HepG2 (cell line): Measurements from ENCODE around the gene CHKB. TPM values are rescaled to one million over a fixed set of nuclear protein-coding genes. Genes with fewer than 3 reads are reported as not detected.
"Not testable (repeated sequence)": the region's sequence is repeated elsewhere in the genome, so short reads cannot be mapped to it uniquely, and the experiment has no call there.

Source experiments
- ADNP ChIP-seq: sonication (generic); formaldehyde crosslinking; IDR thresholded peaks from 2 replicates; pipeline ENCODE4 v1.4.0; 2020; ENCODE audit warnings: missing genetic modification reagents
- ATF3 ChIP-seq: sonication (generic); formaldehyde crosslinking; IDR thresholded peaks from 2 replicates; pipeline ENCODE4 v1.4.0; 2020; ENCODE audit warnings: missing genetic modification reagents
- ATF4 ChIP-seq, 2 experiments: fragments of 450-650 bp in 1 of 2; sonication (generic) in 1 of 2; formaldehyde crosslinking; IDR thresholded peaks; 2 replicates each; pipeline versions ENCODE4 v1.5.0 to v1.8.0; 2020 to 2022; ENCODE audit warnings: mild to moderate bottlenecking in 1 of 2, missing genetic modification reagents in 1 of 2
- CEBPG ChIP-seq: IDR thresholded peaks from 2 replicates; pipeline ENCODE4 v1.6.1; 2016
- FOXA1 ChIP-seq, 2 experiments: fragments of 450-650 bp in 1 of 2; sonication (generic) in 1 of 2; formaldehyde crosslinking in 1 of 2; IDR thresholded peaks; 2 replicates each; pipeline versions ENCODE4 v1.4.0 to v1.6.1; 2016 to 2020; ENCODE audit warnings: missing genetic modification reagents in 1 of 2
- FOXA3 ChIP-seq: IDR thresholded peaks from 2 replicates; pipeline ENCODE4 v1.6.1; 2016; ENCODE audit warnings: missing genetic modification reagents, missing compliant biosample characterization
- FOXP4 ChIP-seq: sonication (generic); formaldehyde crosslinking; IDR thresholded peaks from 2 replicates; pipeline ENCODE4 v1.4.0; 2020; ENCODE audit warnings: missing genetic modification reagents
- KAT8 ChIP-seq: IDR thresholded peaks from 2 replicates; pipeline ENCODE4 v1.6.1; 2016; ENCODE audit warnings: missing genetic modification reagents, missing compliant biosample characterization
- RARA ChIP-seq: IDR thresholded peaks from 2 replicates; pipeline ENCODE4 v1.6.1; 2016; ENCODE audit warnings: missing genetic modification reagents, missing compliant biosample characterization
- RXRB ChIP-seq: IDR thresholded peaks from 2 replicates; pipeline ENCODE4 v1.6.1; 2016; ENCODE audit warnings: borderline replicate concordance, missing genetic modification reagents, missing compliant biosample characterization
- SAP130 ChIP-seq: IDR thresholded peaks from 2 replicates; pipeline ENCODE4 v1.6.1; 2016; ENCODE audit warnings: low read depth
- TEAD3 ChIP-seq: optimal IDR thresholded peaks from 2 replicates; pipeline ENCODE3; 2016; ENCODE audit warnings: borderline replicate concordance
- ZMYM2 ChIP-seq: sonication (generic); formaldehyde crosslinking; IDR thresholded peaks from 2 replicates; pipeline ENCODE4 v1.8.0; 2022; ENCODE audit warnings: mild to moderate bottlenecking, missing genetic modification reagents
- ZMYM3 ChIP-seq: sonication (generic); formaldehyde crosslinking; IDR thresholded peaks from 2 replicates; pipeline ENCODE4 v1.5.1; 2020; ENCODE audit warnings: mild to moderate bottlenecking, missing genetic modification reagents
- polyA plus RNA-seq, 8 experiments: library from polyadenylated mRNA; depleted of rRNA in 3 of 8; stranded (reverse) in 7 of 8; unstranded in 1 of 8; fragments of >200 nt; fragmentation: Illumina TruSeq in 4 of 8; extraction: Trizol in 4 of 8; gene quantifications; 2 replicates each; pipeline versions ENCODE4 v1.2.1 to v1.2.3, GENCODE V29; 2011 to 2016; ENCODE audit warnings: low read depth in 4 of 8, missing spikeins in 1 of 8, mixed read lengths in 1 of 8; ENCODE audit not compliant: insufficient read depth in 1 of 8
- total RNA-seq, 5 experiments: library from RNA; depleted of rRNA; stranded (reverse); fragments of >200 nt; fragmentation: Illumina TruSeq; extraction: Trizol; gene quantifications; 2 replicates each; pipeline ENCODE4 v1.2.3, GENCODE V29; 2016; ENCODE audit warnings: low read depth in 1 of 5
- TF ChIP-seq, protein P1 (sequence below): IDR thresholded peaks from 2 replicates; pipeline ENCODE4 v1.6.1; 2016; ENCODE audit warnings: mild to moderate bottlenecking
- TF ChIP-seq, protein P2 (sequence below): IDR thresholded peaks from 2 replicates; pipeline ENCODE4 v1.4.0; 2020; ENCODE audit warnings: mild to moderate bottlenecking, missing genetic modification reagents
- TF ChIP-seq, protein P3 (sequence below): sonication (generic); formaldehyde crosslinking; IDR thresholded peaks from 2 replicates; pipeline ENCODE4 v1.4.0; 2020; ENCODE audit warnings: missing genetic modification reagents, mild to moderate bottlenecking, borderline replicate concordance

CHKB gene
- total and polyA plus RNA-seq, 2 of the 13 experiments (the other 11 are each of a cell fraction or from before 2014, with no cell fraction given): 24.5 to 42.7 TPM

DNA sequence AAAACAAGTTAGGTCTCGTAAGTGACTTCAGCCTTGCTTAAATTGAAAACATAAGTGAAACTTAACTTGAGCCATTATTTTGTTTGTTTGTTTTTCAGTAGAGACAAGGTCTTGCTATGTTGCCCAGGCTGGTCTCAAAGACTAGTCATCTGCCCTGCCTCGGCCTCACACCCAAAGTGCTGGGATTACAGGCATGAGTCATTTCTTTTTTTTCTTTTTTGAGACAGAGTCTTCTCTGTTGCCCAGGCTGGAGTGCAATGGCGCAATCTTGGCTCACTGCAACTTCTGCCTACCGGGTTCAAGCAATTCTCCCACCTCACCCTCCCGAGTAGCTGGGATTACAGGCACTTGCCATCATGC, 41.0 kb downstream of the CHKB start (continued):
- TF ChIP-seq RXRB (CRISPR knock-in tag): 0 out of 2 replicates have a peak, but pooled peaks have one; percentile 32
- peak; percentile 36; the same call in 1 of the 2 replicates for TF ChIP-seq RARA (CRISPR knock-in tag)
- not testable (repeated sequence) for TF ChIP-seq FOXA1 (IDR thresholded peaks at IDR 0.05)
- peak; percentile 24; the same call in 1 of the 2 replicates for TF ChIP-seq FOXA1 (CRISPR knock-in tag; IDR thresholded peaks at IDR 0.05)
- 0 out of 2 replicates have a peak, but pooled peaks have one; percentile 14 for TF ChIP-seq ZMYM2
- TF ChIP-seq FOXP4 (CRISPR knock-in tag): peak; percentile 17; the same call in 1 of the 2 replicates
- TF ChIP-seq, protein P1, sequence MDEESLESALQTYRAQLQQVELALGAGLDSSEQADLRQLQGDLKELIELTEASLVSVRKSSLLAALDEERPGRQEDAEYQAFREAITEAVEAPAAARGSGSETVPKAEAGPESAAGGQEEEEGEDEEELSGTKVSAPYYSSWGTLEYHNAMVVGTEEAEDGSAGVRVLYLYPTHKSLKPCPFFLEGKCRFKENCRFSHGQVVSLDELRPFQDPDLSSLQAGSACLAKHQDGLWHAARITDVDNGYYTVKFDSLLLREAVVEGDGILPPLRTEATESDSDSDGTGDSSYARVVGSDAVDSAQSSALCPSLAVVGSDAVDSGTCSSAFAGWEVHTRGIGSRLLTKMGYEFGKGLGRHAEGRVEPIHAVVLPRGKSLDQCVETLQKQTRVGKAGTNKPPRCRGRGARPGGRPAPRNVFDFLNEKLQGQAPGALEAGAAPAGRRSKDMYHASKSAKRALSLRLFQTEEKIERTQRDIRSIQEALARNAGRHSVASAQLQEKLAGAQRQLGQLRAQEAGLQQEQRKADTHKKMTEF (CRISPR knock-in tag): peak; percentile 44; the same call in 1 of the 2 replicates
- peak; percentile 73 for TF ChIP-seq ATF3 (CRISPR knock-in tag)
- peak; percentile 41 for TF ChIP-seq SAP130 (CRISPR knock-in tag)
- TF ChIP-seq CEBPG (CRISPR knock-in tag): peak; percentile 79
- peak; percentile 25; the same call in 1 of the 2 replicates for TF ChIP-seq FOXA3 (CRISPR knock-in tag)
- TF ChIP-seq, protein P2, sequence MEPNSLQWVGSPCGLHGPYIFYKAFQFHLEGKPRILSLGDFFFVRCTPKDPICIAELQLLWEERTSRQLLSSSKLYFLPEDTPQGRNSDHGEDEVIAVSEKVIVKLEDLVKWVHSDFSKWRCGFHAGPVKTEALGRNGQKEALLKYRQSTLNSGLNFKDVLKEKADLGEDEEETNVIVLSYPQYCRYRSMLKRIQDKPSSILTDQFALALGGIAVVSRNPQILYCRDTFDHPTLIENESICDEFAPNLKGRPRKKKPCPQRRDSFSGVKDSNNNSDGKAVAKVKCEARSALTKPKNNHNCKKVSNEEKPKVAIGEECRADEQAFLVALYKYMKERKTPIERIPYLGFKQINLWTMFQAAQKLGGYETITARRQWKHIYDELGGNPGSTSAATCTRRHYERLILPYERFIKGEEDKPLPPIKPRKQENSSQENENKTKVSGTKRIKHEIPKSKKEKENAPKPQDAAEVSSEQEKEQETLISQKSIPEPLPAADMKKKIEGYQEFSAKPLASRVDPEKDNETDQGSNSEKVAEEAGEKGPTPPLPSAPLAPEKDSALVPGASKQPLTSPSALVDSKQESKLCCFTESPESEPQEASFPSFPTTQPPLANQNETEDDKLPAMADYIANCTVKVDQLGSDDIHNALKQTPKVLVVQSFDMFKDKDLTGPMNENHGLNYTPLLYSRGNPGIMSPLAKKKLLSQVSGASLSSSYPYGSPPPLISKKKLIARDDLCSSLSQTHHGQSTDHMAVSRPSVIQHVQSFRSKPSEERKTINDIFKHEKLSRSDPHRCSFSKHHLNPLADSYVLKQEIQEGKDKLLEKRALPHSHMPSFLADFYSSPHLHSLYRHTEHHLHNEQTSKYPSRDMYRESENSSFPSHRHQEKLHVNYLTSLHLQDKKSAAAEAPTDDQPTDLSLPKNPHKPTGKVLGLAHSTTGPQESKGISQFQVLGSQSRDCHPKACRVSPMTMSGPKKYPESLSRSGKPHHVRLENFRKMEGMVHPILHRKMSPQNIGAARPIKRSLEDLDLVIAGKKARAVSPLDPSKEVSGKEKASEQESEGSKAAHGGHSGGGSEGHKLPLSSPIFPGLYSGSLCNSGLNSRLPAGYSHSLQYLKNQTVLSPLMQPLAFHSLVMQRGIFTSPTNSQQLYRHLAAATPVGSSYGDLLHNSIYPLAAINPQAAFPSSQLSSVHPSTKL (CRISPR knock-in tag): peak; percentile 58; the same call in 1 of the 2 replicates
- TF ChIP-seq ATF4 (CRISPR knock-in tag; IDR thresholded peaks at IDR 0.05): 0 out of 4 replicates have a peak, but pooled peaks of 1 of the 2 experiments have one; percentile 11
- TF ChIP-seq ADNP (CRISPR knock-in tag): 0 out of 2 replicates have a peak, but pooled peaks have one; percentile 12
- TF ChIP-seq TEAD3 (CRISPR knock-in tag): peak; percentile 33
- TF ChIP-seq, protein P3, sequence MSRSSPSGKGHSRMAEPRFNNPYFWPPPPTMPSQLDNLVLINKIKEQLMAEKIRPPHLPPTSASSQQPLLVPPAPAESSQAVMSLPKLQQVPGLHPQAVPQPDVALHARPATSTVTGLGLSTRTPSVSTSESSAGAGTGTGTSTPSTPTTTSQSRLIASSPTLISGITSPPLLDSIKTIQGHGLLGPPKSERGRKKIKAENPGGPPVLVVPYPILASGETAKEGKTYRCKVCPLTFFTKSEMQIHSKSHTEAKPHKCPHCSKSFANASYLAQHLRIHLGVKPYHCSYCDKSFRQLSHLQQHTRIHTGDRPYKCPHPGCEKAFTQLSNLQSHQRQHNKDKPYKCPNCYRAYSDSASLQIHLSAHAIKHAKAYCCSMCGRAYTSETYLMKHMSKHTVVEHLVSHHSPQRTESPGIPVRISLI: peak; percentile 81; the same call in 1 of the 2 replicates
- TF ChIP-seq ZMYM3: peak; percentile 84
- TF ChIP-seq KAT8: 0 out of 2 replicates have a peak, but pooled peaks have one; percentile 26
